Body of pancreas (tissue), 4 donors: ENCODE data around the gene EPHA8.

ENCODE experiments used
- CTCF ChIP-seq, 7 experiments: fragments of 450-650 bp in 4 of 7; fragments of 200-600 bp in 3 of 7; sonication (generic) in 3 of 7; IDR thresholded peaks; one replicate each; pipeline ENCODE4 v1.5.1; 2016 to 2019; ENCODE audit warnings: antibody characterized with exemption in 7 of 7
- POLR2A ChIP-seq, 3 donors: fragments of 450-650 bp; IDR thresholded peaks; one replicate each; pipeline ENCODE4 v1.6.1; 2016; ENCODE audit warnings: antibody characterized with exemption in 3 of 3, mild to moderate bottlenecking in 2 of 3

- TF ChIP-seq CTCF (IDR thresholded peaks at IDR 0.05) (no peak), POLR2A (IDR thresholded peaks at IDR 0.05) (no peak)
Observed at GRCh38 chr1:22529901-22530621, 33.2 kb upstream of the EPHA8 start.
